Measurements from ENCODE around the gene TARBP1. TPM values are rescaled to one million over a fixed set of nuclear protein-coding genes. Genes with fewer than 3 reads are reported as not detected.

TARBP1 gene
- polyA plus RNA-seq, 2 of the 4 experiments (the other 2 are of a cell fraction), result 22.4 to 41.1 TPM

DNA sequence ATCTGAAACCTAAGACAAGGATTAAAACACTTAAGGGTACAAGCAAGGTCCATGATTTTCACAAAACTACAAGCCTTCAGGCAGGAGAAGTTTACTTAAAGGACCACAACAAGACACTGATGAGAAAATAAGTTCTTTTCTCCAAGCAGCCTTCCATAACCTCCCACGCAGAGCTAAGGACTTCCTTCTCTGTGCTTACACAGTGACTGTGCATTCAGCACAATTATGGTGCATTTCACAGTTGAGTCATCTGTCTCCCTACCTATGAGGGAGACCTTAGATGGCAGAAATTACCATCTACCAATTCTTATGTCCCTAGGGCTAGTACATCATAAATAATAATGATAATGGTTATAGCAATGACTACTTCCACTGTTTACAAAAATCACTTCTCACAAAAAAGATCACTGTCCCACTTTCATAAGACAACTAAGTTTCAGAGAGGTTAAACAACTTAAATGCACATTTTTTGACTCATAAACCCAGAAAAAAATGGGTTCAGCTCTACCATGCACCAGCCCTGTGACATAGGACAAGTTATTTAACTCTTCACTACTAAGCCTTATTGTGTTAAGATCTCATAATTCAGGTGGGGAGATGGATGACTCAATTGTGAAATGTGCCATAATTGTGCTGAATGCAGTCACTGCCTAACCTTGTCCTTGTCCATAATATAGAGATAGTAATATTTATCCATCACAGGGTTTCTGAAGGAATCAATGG lies 45.3 kb downstream of the TARBP1 start:
- Histone ChIP-seq H3K4me3 (no peak overlapping the region), H3K4me2 (0 out of 3 replicates have a peak overlapping the region, but pooled peaks have one; percentile 7), H3K4me1 (peaks cover 9% of the 10 kb centered on the region; the same call in 2 of the 3 replicates), H3K27ac (0 out of 6 replicates have a peak overlapping the region, but pooled peaks of 1 of the 2 experiments have one; percentile 27), H3K9me3 (no peaks in the 10 kb centered on the region)
- 54% methylated on average over 1 of the region's 1 CpG for WGBS (ENCODE audit: missing lambda C conversion rate)
- peak; percentile 49 for TF ChIP-seq NFE2L2 (conservative IDR thresholded peaks at IDR 0.05; ENCODE audit: low read length)
- no peak for TF ChIP-seq HOXB13 (CRISPR knock-in tag; IDR thresholded peaks at IDR 0.05; ENCODE audit: low read depth)
- peak; percentile 77 for TF ChIP-seq MAFK (IDR thresholded peaks at IDR 0.05; ENCODE audit: partially characterized antibody)
- TF ChIP-seq NR3C1 (IDR thresholded peaks at IDR 0.05), result no peak
- TF ChIP-seq CHD2 (IDR thresholded peaks at IDR 0.05; ENCODE audit: low read length, partially characterized antibody), result no peak
- no peak for TF ChIP-seq ESRRA (IDR thresholded peaks at IDR 0.05; ENCODE audit: borderline replicate concordance, low read length)
- no peak for TF ChIP-seq FOXS1 (CRISPR knock-in tag; IDR thresholded peaks at IDR 0.05)
- no peak for TF ChIP-seq MAZ (IDR thresholded peaks at IDR 0.05; ENCODE audit: borderline replicate concordance, low read depth, low read length)
- TF ChIP-seq SMC3 (IDR thresholded peaks at IDR 0.05), result no peak
- TF ChIP-seq FOSB (CRISPR knock-in tag; IDR thresholded peaks at IDR 0.05), result no peak
- no peak for TF ChIP-seq CBX8 (IDR thresholded peaks at IDR 0.05)
- no peak for TF ChIP-seq FOSL2 (IDR thresholded peaks at IDR 0.05)
- peak; percentile 16; the same call in 1 of the 2 replicates for TF ChIP-seq FOSL2 (CRISPR knock-in tag; IDR thresholded peaks at IDR 0.05)
- TF ChIP-seq, protein P1, sequence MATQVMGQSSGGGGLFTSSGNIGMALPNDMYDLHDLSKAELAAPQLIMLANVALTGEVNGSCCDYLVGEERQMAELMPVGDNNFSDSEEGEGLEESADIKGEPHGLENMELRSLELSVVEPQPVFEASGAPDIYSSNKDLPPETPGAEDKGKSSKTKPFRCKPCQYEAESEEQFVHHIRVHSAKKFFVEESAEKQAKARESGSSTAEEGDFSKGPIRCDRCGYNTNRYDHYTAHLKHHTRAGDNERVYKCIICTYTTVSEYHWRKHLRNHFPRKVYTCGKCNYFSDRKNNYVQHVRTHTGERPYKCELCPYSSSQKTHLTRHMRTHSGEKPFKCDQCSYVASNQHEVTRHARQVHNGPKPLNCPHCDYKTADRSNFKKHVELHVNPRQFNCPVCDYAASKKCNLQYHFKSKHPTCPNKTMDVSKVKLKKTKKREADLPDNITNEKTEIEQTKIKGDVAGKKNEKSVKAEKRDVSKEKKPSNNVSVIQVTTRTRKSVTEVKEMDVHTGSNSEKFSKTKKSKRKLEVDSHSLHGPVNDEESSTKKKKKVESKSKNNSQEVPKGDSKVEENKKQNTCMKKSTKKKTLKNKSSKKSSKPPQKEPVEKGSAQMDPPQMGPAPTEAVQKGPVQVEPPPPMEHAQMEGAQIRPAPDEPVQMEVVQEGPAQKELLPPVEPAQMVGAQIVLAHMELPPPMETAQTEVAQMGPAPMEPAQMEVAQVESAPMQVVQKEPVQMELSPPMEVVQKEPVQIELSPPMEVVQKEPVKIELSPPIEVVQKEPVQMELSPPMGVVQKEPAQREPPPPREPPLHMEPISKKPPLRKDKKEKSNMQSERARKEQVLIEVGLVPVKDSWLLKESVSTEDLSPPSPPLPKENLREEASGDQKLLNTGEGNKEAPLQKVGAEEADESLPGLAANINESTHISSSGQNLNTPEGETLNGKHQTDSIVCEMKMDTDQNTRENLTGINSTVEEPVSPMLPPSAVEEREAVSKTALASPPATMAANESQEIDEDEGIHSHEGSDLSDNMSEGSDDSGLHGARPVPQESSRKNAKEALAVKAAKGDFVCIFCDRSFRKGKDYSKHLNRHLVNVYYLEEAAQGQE (IDR thresholded peaks at IDR 0.05), result no peak
- TF ChIP-seq, protein P2, sequence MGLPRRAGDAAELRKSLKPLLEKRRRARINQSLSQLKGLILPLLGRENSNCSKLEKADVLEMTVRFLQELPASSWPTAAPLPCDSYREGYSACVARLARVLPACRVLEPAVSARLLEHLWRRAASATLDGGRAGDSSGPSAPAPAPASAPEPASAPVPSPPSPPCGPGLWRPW (IDR thresholded peaks at IDR 0.05), result no peak
- no peak for TF ChIP-seq JUN (IDR thresholded peaks at IDR 0.05)
- no peak for TF ChIP-seq POLR2A (IDR thresholded peaks at IDR 0.05; ENCODE audit: low read length)
- ChIA-PET POLR2A (no interaction called here), CTCF (interaction anchor here (0.9 kb wide), 1 partner anchor 10 kb away, joined by 4 read pairs; no protein-coding TSS in a partner anchor)
- ATAC-seq (peak; percentile 70 to 83; a peak in 5 of 6 replicates), FAIRE-seq (no peak), DNase-seq (ENCODE audit: low read depth in 1 of 2, low spot score in 1 of 2) (peak in 1 of 2 experiments; percentile 60)

DNA sequence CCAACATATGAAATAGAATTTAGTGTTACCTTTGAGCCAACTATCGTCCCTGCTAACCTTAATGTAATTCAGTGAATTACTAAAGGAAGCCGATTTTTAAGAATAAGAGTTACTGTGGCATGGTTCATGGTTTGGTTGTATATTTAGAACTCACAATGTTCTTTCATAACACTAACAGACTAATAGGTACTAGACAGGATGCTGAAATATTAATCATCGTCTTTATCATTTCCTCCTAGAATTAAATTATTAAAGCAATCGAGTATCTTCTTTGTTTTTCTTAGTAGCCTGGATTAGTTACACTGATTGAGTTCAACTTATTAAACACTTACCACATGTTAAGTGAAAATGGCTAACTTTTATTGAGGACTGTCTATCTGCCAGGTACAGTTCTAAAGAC lies 47.7 kb downstream of the TARBP1 start:
- Histone ChIP-seq H3K4me2 (no peak overlapping the region), H3K4me1 (peaks cover 9% of the 10 kb centered on the region; the same call in 2 of the 3 replicates), H3K27ac (no peak overlapping the region), H3K4me3 (no peak overlapping the region), H3K9me3 (no peaks in the 10 kb centered on the region)
- 82% methylated on average over 4 of the region's 4 CpGs for WGBS (ENCODE audit: missing lambda C conversion rate)
- CTCF ChIA-PET, result interaction anchor here (1.1 to 1.4 kb wide), 3 partner anchors 10 to 662 kb away, joined by 3 to 4 read pairs (median 3); no protein-coding TSS in a partner anchor
- POLR2A ChIA-PET, result no interaction called here
- no peak for ATAC-seq
- TF ChIP-seq, protein P3, sequence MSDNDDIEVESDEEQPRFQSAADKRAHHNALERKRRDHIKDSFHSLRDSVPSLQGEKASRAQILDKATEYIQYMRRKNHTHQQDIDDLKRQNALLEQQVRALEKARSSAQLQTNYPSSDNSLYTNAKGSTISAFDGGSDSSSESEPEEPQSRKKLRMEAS (IDR thresholded peaks at IDR 0.05), result no peak
- TF ChIP-seq CHD2 (IDR thresholded peaks at IDR 0.05; ENCODE audit: low read length, partially characterized antibody) (no peak), RNF2 (IDR thresholded peaks at IDR 0.05; ENCODE audit: borderline replicate concordance, low read depth) (no peak), POLR2A (IDR thresholded peaks at IDR 0.05; ENCODE audit: low read length) (no peak), MAZ (IDR thresholded peaks at IDR 0.05; ENCODE audit: borderline replicate concordance, low read depth, low read length) (no peak), EP300 (IDR thresholded peaks at IDR 0.05) (no peak), RARB (CRISPR knock-in tag; IDR thresholded peaks at IDR 0.05) (no peak), HEYL (CRISPR knock-in tag; IDR thresholded peaks at IDR 0.05) (no peak), ZC3H11A (IDR thresholded peaks at IDR 0.05) (no peak), TP53 (CRISPR knock-in tag; IDR thresholded peaks at IDR 0.05) (no peak), SMC3 (IDR thresholded peaks at IDR 0.05) (no peak), MAFK (IDR thresholded peaks at IDR 0.05; ENCODE audit: partially characterized antibody) (no peak), CHD4 (IDR thresholded peaks at IDR 0.05; ENCODE audit: borderline replicate concordance) (no peak)
- TF ChIP-seq, protein P4, sequence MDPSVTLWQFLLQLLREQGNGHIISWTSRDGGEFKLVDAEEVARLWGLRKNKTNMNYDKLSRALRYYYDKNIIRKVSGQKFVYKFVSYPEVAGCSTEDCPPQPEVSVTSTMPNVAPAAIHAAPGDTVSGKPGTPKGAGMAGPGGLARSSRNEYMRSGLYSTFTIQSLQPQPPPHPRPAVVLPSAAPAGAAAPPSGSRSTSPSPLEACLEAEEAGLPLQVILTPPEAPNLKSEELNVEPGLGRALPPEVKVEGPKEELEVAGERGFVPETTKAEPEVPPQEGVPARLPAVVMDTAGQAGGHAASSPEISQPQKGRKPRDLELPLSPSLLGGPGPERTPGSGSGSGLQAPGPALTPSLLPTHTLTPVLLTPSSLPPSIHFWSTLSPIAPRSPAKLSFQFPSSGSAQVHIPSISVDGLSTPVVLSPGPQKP (IDR thresholded peaks at IDR 0.05; ENCODE audit: low read depth, low read length), result no peak
- TF ChIP-seq, protein P5, sequence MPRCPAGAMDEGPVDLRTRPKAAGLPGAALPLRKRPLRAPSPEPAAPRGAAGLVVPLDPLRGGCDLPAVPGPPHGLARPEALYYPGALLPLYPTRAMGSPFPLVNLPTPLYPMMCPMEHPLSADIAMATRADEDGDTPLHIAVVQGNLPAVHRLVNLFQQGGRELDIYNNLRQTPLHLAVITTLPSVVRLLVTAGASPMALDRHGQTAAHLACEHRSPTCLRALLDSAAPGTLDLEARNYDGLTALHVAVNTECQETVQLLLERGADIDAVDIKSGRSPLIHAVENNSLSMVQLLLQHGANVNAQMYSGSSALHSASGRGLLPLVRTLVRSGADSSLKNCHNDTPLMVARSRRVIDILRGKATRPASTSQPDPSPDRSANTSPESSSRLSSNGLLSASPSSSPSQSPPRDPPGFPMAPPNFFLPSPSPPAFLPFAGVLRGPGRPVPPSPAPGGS (IDR thresholded peaks at IDR 0.05), result no peak
- TF ChIP-seq, protein P6, sequence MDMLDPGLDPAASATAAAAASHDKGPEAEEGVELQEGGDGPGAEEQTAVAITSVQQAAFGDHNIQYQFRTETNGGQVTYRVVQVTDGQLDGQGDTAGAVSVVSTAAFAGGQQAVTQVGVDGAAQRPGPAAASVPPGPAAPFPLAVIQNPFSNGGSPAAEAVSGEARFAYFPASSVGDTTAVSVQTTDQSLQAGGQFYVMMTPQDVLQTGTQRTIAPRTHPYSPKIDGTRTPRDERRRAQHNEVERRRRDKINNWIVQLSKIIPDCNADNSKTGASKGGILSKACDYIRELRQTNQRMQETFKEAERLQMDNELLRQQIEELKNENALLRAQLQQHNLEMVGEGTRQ (IDR thresholded peaks at IDR 0.05), result no peak
- no peak for DNase-seq (ENCODE audit: low read depth in 1 of 2, low spot score in 1 of 2)
- no peak for FAIRE-seq
